OCI-LY3 (cell line): ENCODE data around the gene EXOC3L1.

Source experiments
- EZH2phosphoT487 ChIP-seq: fragments of 200-600 bp; shearing (Covaris generic); IDR thresholded peaks from 2 replicates; pipeline ENCODE4 v1.6.1; 2018; ENCODE audit warnings: antibody characterized with exemption, mixed run types, low read depth
- TF ChIP-seq, protein P1 (sequence below): fragments of 200-600, 300-600 bp; sonication (generic); IDR thresholded peaks from 2 replicates; pipeline ENCODE4 v1.5.1; 2014; ENCODE audit warnings: antibody characterized with exemption, low read length, low read depth

DNA sequence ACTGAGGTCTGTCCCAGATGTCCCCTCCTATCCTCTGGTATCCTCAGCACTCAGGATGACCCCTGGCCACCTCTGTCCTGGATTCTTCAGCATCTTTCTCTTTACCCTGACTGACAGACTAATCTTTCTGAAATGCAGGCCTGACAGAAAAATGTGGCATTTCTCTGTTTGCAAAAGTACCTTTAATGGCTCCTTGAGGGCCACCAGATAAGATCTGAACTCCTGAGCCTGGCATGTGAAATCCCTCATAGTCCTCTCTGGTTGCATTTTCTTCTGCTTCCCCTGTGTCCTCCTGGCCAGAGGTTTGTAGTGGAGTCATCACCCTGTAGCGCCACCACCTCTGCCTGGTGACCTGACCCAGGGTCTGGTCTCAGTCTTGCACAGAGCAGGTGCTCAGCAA, 6.9 kb upstream of the EXOC3L1 start:
- TF ChIP-seq, protein P1, sequence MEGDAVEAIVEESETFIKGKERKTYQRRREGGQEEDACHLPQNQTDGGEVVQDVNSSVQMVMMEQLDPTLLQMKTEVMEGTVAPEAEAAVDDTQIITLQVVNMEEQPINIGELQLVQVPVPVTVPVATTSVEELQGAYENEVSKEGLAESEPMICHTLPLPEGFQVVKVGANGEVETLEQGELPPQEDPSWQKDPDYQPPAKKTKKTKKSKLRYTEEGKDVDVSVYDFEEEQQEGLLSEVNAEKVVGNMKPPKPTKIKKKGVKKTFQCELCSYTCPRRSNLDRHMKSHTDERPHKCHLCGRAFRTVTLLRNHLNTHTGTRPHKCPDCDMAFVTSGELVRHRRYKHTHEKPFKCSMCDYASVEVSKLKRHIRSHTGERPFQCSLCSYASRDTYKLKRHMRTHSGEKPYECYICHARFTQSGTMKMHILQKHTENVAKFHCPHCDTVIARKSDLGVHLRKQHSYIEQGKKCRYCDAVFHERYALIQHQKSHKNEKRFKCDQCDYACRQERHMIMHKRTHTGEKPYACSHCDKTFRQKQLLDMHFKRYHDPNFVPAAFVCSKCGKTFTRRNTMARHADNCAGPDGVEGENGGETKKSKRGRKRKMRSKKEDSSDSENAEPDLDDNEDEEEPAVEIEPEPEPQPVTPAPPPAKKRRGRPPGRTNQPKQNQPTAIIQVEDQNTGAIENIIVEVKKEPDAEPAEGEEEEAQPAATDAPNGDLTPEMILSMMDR, result no peak
- TF ChIP-seq EZH2phosphoT487, result no peak
